HEK293T (cell line): ENCODE results near the gene C22orf39.
A peak's percentile ranks its signal among the peaks of the same experiment; 100 is the strongest.

Experiments
- CTCF ChIA-PET: fragments of 350-600 bp; formaldehyde crosslinking; extraction: SDS; loops from one replicate; lab custom pipeline; 2021; ENCODE audit warnings: antibody characterized with exemption, inconsistent platforms; lab: Yijun Ruan, JAX
- POLR2A ChIA-PET: fragments of 350-600 bp; formaldehyde crosslinking; extraction: SDS; loops from one replicate; lab custom pipeline; 2020; ENCODE audit warnings: antibody characterized with exemption, inconsistent platforms; lab: Yijun Ruan, JAX
- DNase-seq: peaks from one replicate; pipeline ENCODE4 v3.0.0; 2012; ENCODE audit warnings: mixed read lengths; ENCODE audit errors: extremely low spot score
- ARNT ChIP-seq: fragments of 450-650 bp; IDR thresholded peaks from 2 replicates; pipeline ENCODE4 v1.6.1; 2017; ENCODE audit warnings: mild to moderate bottlenecking
- BHLHE40 ChIP-seq: fragments of 450-650 bp; IDR thresholded peaks from 2 replicates; pipeline ENCODE4 v1.6.1; 2016; ENCODE audit warnings: mild to moderate bottlenecking, moderate library complexity, borderline replicate concordance
- CTBP1 ChIP-seq: fragments of 450-650 bp; IDR thresholded peaks from 2 replicates; pipeline ENCODE4 v1.6.1; 2016; ENCODE audit warnings: borderline replicate concordance
- ELF4 ChIP-seq: fragments of 450-650 bp; IDR thresholded peaks from 2 replicates; pipeline ENCODE4 v1.6.1; 2017; ENCODE audit warnings: antibody characterized with exemption
- FOXA1 ChIP-seq: fragments of 450-650 bp; IDR thresholded peaks from 2 replicates; pipeline ENCODE4 v1.6.1; 2016; ENCODE audit warnings: mild to moderate bottlenecking
- FOXK2 ChIP-seq: fragments of 450-650 bp; IDR thresholded peaks from 2 replicates; pipeline ENCODE4 v1.6.1; 2016; ENCODE audit warnings: mild to moderate bottlenecking
- FOXM1 ChIP-seq: fragments of 450-650 bp; IDR thresholded peaks from 2 replicates; pipeline ENCODE4 v1.6.1; 2017; ENCODE audit warnings: mild to moderate bottlenecking, borderline replicate concordance
- HDGF ChIP-seq: fragments of 450-650 bp; IDR thresholded peaks from 2 replicates; pipeline ENCODE4 v1.6.1; 2017; ENCODE audit warnings: antibody characterized with exemption, borderline replicate concordance
- L3MBTL2 ChIP-seq: fragments of 450-650 bp; conservative IDR thresholded peaks from 2 replicates; pipeline ENCODE4 v1.6.1; 2016; ENCODE audit warnings: mild to moderate bottlenecking
- LEF1 ChIP-seq: fragments of 450-650 bp; IDR thresholded peaks from 2 replicates; pipeline ENCODE4 v1.6.1; 2017; ENCODE audit warnings: mild to moderate bottlenecking, borderline replicate concordance
- NFRKB ChIP-seq: fragments of 450-650 bp; IDR thresholded peaks from 2 replicates; pipeline ENCODE4 v1.6.1; 2016; ENCODE audit warnings: mild to moderate bottlenecking, moderate library complexity
- SP1 ChIP-seq: fragments of 450-650 bp; IDR thresholded peaks from 2 replicates; pipeline ENCODE4 v1.6.1; 2017
- SUZ12 ChIP-seq: fragments of 450-650 bp; IDR thresholded peaks from 2 replicates; pipeline ENCODE4 v1.6.1; 2016; ENCODE audit warnings: mild to moderate bottlenecking
- TARDBP ChIP-seq: fragments of 450-650 bp; IDR thresholded peaks from 2 replicates; pipeline ENCODE4 v1.6.1; 2016
- ZNF384 ChIP-seq: fragments of 450-650 bp; IDR thresholded peaks from 2 replicates; pipeline ENCODE4 v1.6.1; 2016
- TF ChIP-seq, protein P1 (sequence below): fragments of 450-650 bp; IDR thresholded peaks from 2 replicates; pipeline ENCODE4 v1.6.1; 2016

Gene C22orf39

DNA sequence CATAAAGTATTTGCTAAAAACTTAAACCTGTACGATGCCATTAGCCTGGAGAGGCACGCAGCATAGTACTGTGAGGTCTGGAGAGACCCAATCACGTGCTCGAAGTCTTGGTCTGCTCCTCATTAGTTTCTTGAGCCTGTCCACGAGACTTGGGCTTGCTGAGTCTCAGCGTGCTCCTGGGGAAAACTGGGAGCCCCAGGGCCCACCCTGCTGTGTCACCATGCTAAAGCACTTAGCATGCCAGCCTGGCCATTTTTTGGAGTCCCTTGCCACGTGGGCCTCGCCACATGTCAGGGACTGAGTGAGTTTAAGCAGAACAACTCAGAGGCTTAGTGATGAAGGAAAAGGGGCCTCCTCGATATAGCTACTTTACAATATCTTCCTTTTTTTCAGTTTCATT is 34.8 kb upstream of the C22orf39 start:
- DNase-seq: no peak
- ChIA-PET POLR2A (no interaction called here), CTCF (no interaction called here)
- TF ChIP-seq FOXM1: no peak
- no peak for TF ChIP-seq ARNT
- TF ChIP-seq FOXK2: no peak
- TF ChIP-seq CTBP1: no peak
- TF ChIP-seq FOXA1: no peak
- no peak for TF ChIP-seq SUZ12
- no peak for TF ChIP-seq LEF1
- no peak for TF ChIP-seq BHLHE40
- TF ChIP-seq HDGF: no peak
- no peak for TF ChIP-seq ELF4
- no peak for TF ChIP-seq ZNF384
- TF ChIP-seq NFRKB: no peak
- TF ChIP-seq L3MBTL2: no peak
- no peak for TF ChIP-seq SP1
- TF ChIP-seq TARDBP: no peak
- TF ChIP-seq, protein P1, sequence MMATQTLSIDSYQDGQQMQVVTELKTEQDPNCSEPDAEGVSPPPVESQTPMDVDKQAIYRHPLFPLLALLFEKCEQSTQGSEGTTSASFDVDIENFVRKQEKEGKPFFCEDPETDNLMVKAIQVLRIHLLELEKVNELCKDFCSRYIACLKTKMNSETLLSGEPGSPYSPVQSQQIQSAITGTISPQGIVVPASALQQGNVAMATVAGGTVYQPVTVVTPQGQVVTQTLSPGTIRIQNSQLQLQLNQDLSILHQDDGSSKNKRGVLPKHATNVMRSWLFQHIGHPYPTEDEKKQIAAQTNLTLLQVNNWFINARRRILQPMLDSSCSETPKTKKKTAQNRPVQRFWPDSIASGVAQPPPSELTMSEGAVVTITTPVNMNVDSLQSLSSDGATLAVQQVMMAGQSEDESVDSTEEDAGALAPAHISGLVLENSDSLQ: no peak

DNA sequence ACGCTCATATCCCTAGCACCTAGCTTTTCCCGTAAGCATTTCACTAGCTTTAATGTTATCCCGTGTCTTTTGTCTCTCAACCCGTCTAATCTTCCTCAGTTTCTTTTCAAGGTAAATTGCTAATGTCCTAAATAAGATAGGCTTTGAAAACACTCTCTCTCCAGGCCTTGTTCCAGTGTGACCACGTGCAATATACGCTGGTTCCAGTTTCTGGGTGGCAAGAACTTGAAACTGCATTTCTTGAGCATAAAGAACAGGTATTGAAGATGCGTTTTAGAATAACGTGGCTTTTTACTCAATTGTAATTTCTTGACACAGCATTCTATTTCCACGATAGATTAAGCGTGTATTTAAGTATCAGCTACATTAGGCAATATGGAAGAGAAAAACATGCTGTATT is 33.3 kb upstream of the C22orf39 start:
- ChIA-PET POLR2A (interaction anchor here (0.6 to 2.8 kb wide), 6 partner anchors 9 to 336 kb away, joined by 3 to 14 read pairs (median 4); partner anchors contain the start of genes ESS2 and SLC25A1), CTCF (interaction anchor here (0.7 kb wide), 1 partner anchor 215 kb away, joined by 4 read pairs; no protein-coding TSS in a partner anchor)
- DNase-seq: no peak
- TF ChIP-seq SP1: no peak
- no peak for TF ChIP-seq CTBP1
- no peak for TF ChIP-seq BHLHE40
- no peak for TF ChIP-seq ARNT
- no peak for TF ChIP-seq FOXA1
- no peak for TF ChIP-seq HDGF
- TF ChIP-seq ELF4: no peak
- no peak for TF ChIP-seq ZNF384
- TF ChIP-seq SUZ12: no peak
- no peak for TF ChIP-seq LEF1
- TF ChIP-seq, protein P1: no peak

DNA sequence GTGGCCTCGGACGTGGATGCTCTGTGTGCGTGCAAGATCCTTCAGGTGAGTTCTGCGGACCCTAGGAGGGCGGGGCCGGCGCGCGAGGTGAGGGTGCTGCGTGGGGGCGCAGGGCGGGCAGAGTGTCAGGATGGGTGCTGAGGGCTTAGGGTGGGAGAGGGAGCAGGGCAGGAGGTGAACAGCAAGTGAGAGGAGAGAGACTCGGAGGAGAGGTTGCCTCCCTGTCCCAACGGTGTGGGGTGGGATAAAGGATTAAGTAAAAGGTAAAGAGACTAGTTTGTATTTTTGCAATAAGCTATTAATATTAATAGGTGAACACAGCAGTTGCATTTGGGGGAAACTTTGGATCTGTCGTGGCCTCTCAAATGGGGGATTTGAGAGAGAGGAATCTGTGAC is 32.7 kb upstream of the C22orf39 start:
- TF ChIP-seq BHLHE40 (no peak), ZNF384 (no peak), LEF1 (no peak), HDGF (no peak), FOXA1 (no peak), SP1 (no peak), FOXM1 (no peak)
- POLR2A ChIA-PET: interaction anchor here (0.6 to 2.8 kb wide), 18 partner anchors 8 to 336 kb away, joined by 3 to 14 read pairs (median 4); partner anchors contain the start of genes CLTCL1, ESS2, HIRA and SLC25A1
- CTCF ChIA-PET: no interaction called here
- DNase-seq: no peak

DNA sequence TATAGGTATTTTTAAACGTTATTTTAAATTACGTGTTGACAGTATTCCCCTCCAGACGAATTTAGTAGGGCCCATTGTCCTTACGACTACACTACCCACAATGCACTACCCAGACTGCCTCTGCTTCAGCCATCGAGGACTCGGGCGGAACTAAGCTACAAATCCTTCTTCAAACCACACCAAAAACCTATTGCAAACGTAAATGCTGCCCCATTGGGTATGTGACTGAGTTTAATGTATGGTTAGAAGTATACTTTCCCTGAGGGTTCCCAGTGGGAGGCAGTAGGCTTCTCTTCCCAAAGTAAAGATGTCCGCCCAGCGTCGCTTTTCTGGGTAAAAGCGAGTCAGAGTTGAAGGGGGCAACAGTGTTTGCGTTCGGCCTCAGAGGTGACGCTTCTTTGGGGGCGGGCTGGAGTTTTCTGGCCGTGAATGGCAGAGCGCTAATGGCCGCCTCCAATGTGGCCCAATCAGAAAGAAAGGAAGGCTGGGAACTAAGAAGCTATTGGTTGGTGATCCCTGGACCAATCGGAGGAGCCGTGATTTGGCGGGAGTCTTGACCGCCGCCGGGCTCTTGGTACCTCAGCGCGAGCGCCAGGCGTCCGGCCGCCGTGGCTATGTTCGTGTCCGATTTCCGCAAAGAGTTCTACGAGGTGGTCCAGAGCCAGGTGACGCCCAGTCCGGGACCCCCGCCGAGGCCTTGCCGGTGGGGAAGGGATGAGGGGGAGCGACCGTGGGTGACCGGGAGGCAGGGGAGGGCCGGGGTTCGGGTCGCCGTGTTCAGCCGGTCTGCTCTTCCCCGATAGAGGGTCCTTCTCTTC is 32.1 kb upstream of the C22orf39 start, which contains the start of gene CDC45:
Gene CDC45 (plus strand): TSS at position 566 of the 818 bp plus-strand sequence. CDS start 49 bp downstream, at position 615.
- ChIA-PET POLR2A (interaction anchor here (0.6 to 2.8 kb wide), 28 partner anchors 8 to 574 kb away, joined by 3 to 14 read pairs (median 4); partner anchors contain the start of genes C22orf39, CLTCL1, DGCR6 and ESS2), CTCF (interaction anchor here (0.9 kb wide), 1 partner anchor 25 kb away, joined by 3 read pairs; no protein-coding TSS in a partner anchor)
- TF ChIP-seq SUZ12 (no peak), CTBP1 (peak; percentile 53; the same call in 1 of the 2 replicates), FOXA1 (no peak), HDGF (no peak), TARDBP (no peak), BHLHE40 (no peak), FOXK2 (peak; percentile 85; the same call in 1 of the 2 replicates), FOXM1 (peak; percentile 87), ARNT (no peak), ZNF384 (no peak), L3MBTL2 (peak; percentile 98), NFRKB (peak; percentile 85), SP1 (peak; percentile 1; the same call in 1 of the 2 replicates), LEF1 (peak; percentile 22; the same call in 1 of the 2 replicates), ELF4 (peak; percentile 100)
- TF ChIP-seq, protein P1: peak; percentile 79
- peak; percentile 95 for DNase-seq

DNA sequence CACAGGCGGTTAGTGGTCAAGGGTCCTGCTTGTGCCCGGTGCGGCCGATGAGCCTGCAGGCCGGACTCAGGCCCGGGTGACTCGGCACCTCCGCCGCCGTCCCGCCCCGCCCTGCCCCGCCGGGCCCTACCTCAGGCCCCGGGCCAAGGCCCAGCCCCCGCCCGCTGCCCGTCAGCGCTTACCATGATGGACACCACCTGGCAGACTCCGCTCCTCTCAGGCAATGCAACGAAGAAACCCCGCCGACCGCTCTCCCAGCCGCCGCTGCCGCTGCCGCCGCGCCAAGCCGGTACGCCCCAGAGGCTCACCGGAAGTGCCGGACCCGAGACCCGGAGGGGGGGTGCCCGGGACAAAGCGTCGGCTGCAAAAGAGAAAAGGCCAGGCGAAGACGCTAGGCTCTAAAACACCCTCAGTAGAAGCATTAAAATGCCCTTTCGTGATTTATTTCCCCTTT is 31.4 kb upstream of the C22orf39 start, which contains the start of gene UFD1:
Gene UFD1 (minus strand): TSS at position 293 of the 454 bp plus-strand sequence. CDS start 108 bp downstream, at position 185.
- ChIA-PET CTCF (interaction anchor here (0.9 kb wide), 1 partner anchor 26 kb away, joined by 3 read pairs; no protein-coding TSS in a partner anchor), POLR2A (interaction anchor here (0.6 to 2.8 kb wide), 27 partner anchors 9 to 573 kb away, joined by 3 to 14 read pairs (median 4); partner anchors contain the start of genes C22orf39, CLTCL1, DGCR6 and ESS2)
- DNase-seq: peak; percentile 86
- TF ChIP-seq L3MBTL2: no peak
- TF ChIP-seq, protein P1: peak; percentile 80
- 0 out of 2 replicates have a peak, but pooled peaks have one; percentile 40 for TF ChIP-seq SP1
- no peak for TF ChIP-seq FOXM1
- peak; percentile 96 for TF ChIP-seq BHLHE40
